HCT116 (cell line): ENCODE data around the gene ABR. TPM values are rescaled to one million over a fixed set of nuclear protein-coding genes. Genes with fewer than 3 reads are reported as not detected.
"Not testable (repeated sequence)": the region's sequence is repeated elsewhere in the genome, so short reads cannot be mapped to it uniquely, and the experiment has no call there.

Source experiments
- ATAC-seq: fragments of 200-7000 bp; cut with Tn5 transposase; 2 replicates; pipeline ENCODE4 v1.9.1; 2020; ENCODE audit warnings: mild to moderate bottlenecking, moderate library complexity
- BruUV-seq: library from RNA; stranded (reverse); fragments of 400-500 nt; replicated peaks from 2 replicates; lab custom pipeline; 2021; lab: Mats Ljungman, UMichigan
- CTCF ChIA-PET: fragments of 300-600 bp; sonication (Branson Sonifier 250); formaldehyde crosslinking; loops from one replicate; lab custom pipeline; 2021; ENCODE audit warnings: antibody characterized with exemption; lab: Charles Lee
- POLR2A ChIA-PET: fragments of 300-600, 350-600 bp; sonication (Branson Sonifier 250); formaldehyde crosslinking; loops from one replicate; lab custom pipeline; 2021; ENCODE audit warnings: antibody characterized with exemption; lab: Charles Lee
- RAD21 ChIA-PET, 2 experiments: fragments of 300-600 bp; sonication (Branson Sonifier 250); formaldehyde crosslinking; loops; one replicate each; lab custom pipeline; 2023; ENCODE audit warnings: low total read pairs in 2 of 2; ENCODE audit not compliant: uncharacterized antibody in 2 of 2, unreplicated experiment in 2 of 2, low non-redundant PET in 1 of 2; lab: Charles Lee
- DNase-seq: peaks from one replicate; pipeline ENCODE4 v3.0.0-alpha.2; 2010; ENCODE audit warnings: low read depth, low spot score
- H2AFZ ChIP-seq: fragments of 200-600 bp; shearing (Covaris generic), sonication (generic); 2 replicates; pipeline ENCODE4 v1.6.1; 2017; ENCODE audit warnings: low read depth, mixed run types, mixed read lengths, antibody characterized with exemption, low read length; ENCODE audit not compliant: poor library complexity, severe bottlenecking
- H3K27ac ChIP-seq: 2 replicates; pipeline ENCODE4 v1.5.1; 2012; ENCODE audit warnings: low read depth, low read length
- H3K27me3 ChIP-seq: fragments of 200-600 bp; sonication (generic); 2 replicates; pipeline ENCODE4 v1.6.1; 2016; ENCODE audit warnings: mixed run types, low read length, mixed read lengths; ENCODE audit not compliant: insufficient read depth
- H3K36me3 ChIP-seq, 2 experiments: fragments of 200-500 bp in 1 of 2; fragments of 200-600 bp in 1 of 2; sonication (Bioruptor generic) in 1 of 2; sonication (generic) in 1 of 2; 2 replicates each; pipeline versions ENCODE4 v1.5.1 to v1.6.1; 2014 to 2016; ENCODE audit warnings: low read length in 2 of 2, inconsistent platforms in 1 of 2, mixed read lengths in 1 of 2, mixed run types in 1 of 2; ENCODE audit not compliant: insufficient read depth in 2 of 2, control insufficient read depth in 1 of 2
- H3K4me1 ChIP-seq, 2 experiments: fragments of 200-600 bp in 1 of 2; sonication (generic) in 1 of 2; 2 replicates each; pipeline versions ENCODE4 v1.5.1 to v1.6.1; 2012 to 2017; ENCODE audit warnings: low read length in 2 of 2, inconsistent platforms in 1 of 2, mild to moderate bottlenecking in 1 of 2, mixed read lengths in 1 of 2, mixed run types in 1 of 2, moderate library complexity in 1 of 2; ENCODE audit not compliant: insufficient read depth in 2 of 2, control insufficient read depth in 1 of 2
- H3K4me2 ChIP-seq: fragments of 200-600 bp; sonication (generic); 2 replicates; pipeline ENCODE4 v1.6.1; 2017; ENCODE audit warnings: mixed run types, low read length, mixed read lengths
- H3K4me3 ChIP-seq, 2 experiments: fragments of 200-600 bp in 1 of 2; sonication (generic) in 1 of 2; replicated peaks in 1 of 2; 2 replicates each; pipeline ENCODE4 v1.5.1; 2011 to 2016; ENCODE audit warnings: low read length in 2 of 2, control low read depth in 1 of 2, low read depth in 1 of 2, mild to moderate bottlenecking in 1 of 2, mixed read lengths in 1 of 2, mixed run types in 1 of 2
- H3K79me2 ChIP-seq: fragments of 200-600 bp; sonication (generic); 2 replicates; pipeline ENCODE4 v1.6.1; 2017; ENCODE audit warnings: mild to moderate bottlenecking, mixed run types, low read length, moderate library complexity, mixed read lengths; ENCODE audit not compliant: insufficient read depth
- H3K9ac ChIP-seq: fragments of 200-600 bp; sonication (generic); 2 replicates; pipeline ENCODE4 v1.6.1; 2016; ENCODE audit warnings: low read length, mixed read lengths
- H3K9me2 ChIP-seq: fragments of 200-600 bp; sonication (generic), shearing (Covaris generic); 2 replicates; pipeline ENCODE4 v1.6.1; 2017; ENCODE audit warnings: mixed run types, mild to moderate bottlenecking, moderate library complexity; ENCODE audit not compliant: insufficient read depth
- H3K9me3 ChIP-seq, 2 experiments: fragments of 200-500 bp in 1 of 2; fragments of 200-600 bp in 1 of 2; sonication (Bioruptor generic) in 1 of 2; sonication (generic) in 1 of 2; 2 replicates each; pipeline ENCODE4 v1.6.1; 2014 to 2017; ENCODE audit warnings: low read length in 2 of 2, mixed read lengths in 2 of 2, inconsistent platforms in 1 of 2, low read depth in 1 of 2, mild to moderate bottlenecking in 1 of 2, mixed run types in 1 of 2, moderate library complexity in 1 of 2; ENCODE audit not compliant: control insufficient read depth in 1 of 2, insufficient read depth in 1 of 2
- H4K20me1 ChIP-seq: fragments of 200-600 bp; sonication (generic), shearing (Covaris generic); 2 replicates; pipeline ENCODE4 v1.6.1; 2017; ENCODE audit warnings: mixed run types, mild to moderate bottlenecking, moderate library complexity; ENCODE audit not compliant: insufficient read depth
- CBX3 ChIP-seq: IDR thresholded peaks from 2 replicates; pipeline ENCODE4 v1.6.1; 2012; ENCODE audit warnings: low read depth
- CEBPB ChIP-seq: IDR thresholded peaks from 2 replicates; pipeline ENCODE4 v1.6.1; 2012; ENCODE audit warnings: low read depth
- FOSL1 ChIP-seq: IDR thresholded peaks from 2 replicates; pipeline ENCODE4 v1.6.1; 2012; ENCODE audit warnings: low read depth
- POLR2A ChIP-seq: IDR thresholded peaks from 2 replicates; pipeline ENCODE4 v1.7.0; 2011; ENCODE audit warnings: borderline replicate concordance; ENCODE audit not compliant: insufficient read depth, insufficient read length; ENCODE audit errors: extremely low read depth
- POLR2AphosphoS5 ChIP-seq: IDR thresholded peaks from 2 replicates; pipeline ENCODE4 v1.6.1; 2011; ENCODE audit warnings: mild to moderate bottlenecking, low read depth, low read length, moderate library complexity
- SRF ChIP-seq: IDR thresholded peaks from 2 replicates; pipeline ENCODE4 v1.6.1; 2012; ENCODE audit warnings: low read depth
- ZFX ChIP-seq: fragments of 450-650 bp; IDR thresholded peaks from 2 replicates; pipeline ENCODE4 v1.6.1; 2017
- intact Hi-C: fragments of 100-400 bp; cut with micrococcal nuclease; formaldehyde crosslinking; loops from 2 replicates; pipeline ENCODE4 v1.10.0; 2022
- total RNA-seq: library from RNA; stranded (reverse); gene quantifications from one replicate; pipeline ENCODE4 v1.2.1, GENCODE V29; 2021; ENCODE audit not compliant: unreplicated experiment
- TF ChIP-seq, protein P1 (sequence below): IDR thresholded peaks from 2 replicates; pipeline ENCODE4 v1.6.1; 2012; ENCODE audit warnings: low read depth
- TF ChIP-seq, protein P2 (sequence below): IDR thresholded peaks from 2 replicates; pipeline ENCODE4 v1.6.1; 2012
- TF ChIP-seq, protein P3 (sequence below): IDR thresholded peaks from 2 replicates; pipeline ENCODE4 v1.6.1; 2011; ENCODE audit warnings: mild to moderate bottlenecking, low read length, moderate library complexity; ENCODE audit not compliant: insufficient replicate concordance; ENCODE audit errors: extremely low read depth

ABR gene
- total RNA-seq, 1 experiment from 2014 or later: 58.5 TPM

DNA sequence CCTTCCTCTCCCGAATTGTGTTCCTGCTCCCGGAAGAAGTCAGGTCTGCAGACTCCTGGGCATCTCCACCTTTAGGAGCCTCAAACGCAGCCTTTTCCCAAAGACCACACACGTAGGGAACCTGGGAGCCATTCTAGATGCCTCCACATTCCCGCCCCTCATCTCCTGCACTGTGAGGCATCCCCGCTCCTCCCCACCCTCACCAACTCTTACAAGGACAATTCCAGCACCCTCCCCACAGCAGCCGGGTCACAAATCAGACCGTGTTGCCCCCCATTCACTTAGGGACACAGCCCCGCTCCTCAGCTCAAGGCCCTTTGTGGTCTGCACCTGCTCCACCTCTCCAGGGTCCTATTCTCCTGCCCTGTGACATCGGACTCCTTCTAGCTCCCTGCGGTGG is 49.6 kb downstream of the ABR start:
- H2AFZ ChIP-seq: no peak overlapping the region
- no peak overlapping the region for H3K4me3 ChIP-seq
- H3K79me2 ChIP-seq: no peaks in the 10 kb centered on the region
- ATAC-seq (no peak), DNase-seq (no peak)
- intact Hi-C loops: no loop called here
- no peak overlapping the region for H3K9ac ChIP-seq
- H4K20me1 ChIP-seq: no peaks in the 10 kb centered on the region
- H3K27ac ChIP-seq: no peak overlapping the region
- TF ChIP-seq CBX3 (no peak), POLR2AphosphoS5 (no peak), POLR2A (no peak), CEBPB (no peak), SRF (no peak), FOSL1 (no peak), ZFX (no peak)
- TF ChIP-seq, protein P1, sequence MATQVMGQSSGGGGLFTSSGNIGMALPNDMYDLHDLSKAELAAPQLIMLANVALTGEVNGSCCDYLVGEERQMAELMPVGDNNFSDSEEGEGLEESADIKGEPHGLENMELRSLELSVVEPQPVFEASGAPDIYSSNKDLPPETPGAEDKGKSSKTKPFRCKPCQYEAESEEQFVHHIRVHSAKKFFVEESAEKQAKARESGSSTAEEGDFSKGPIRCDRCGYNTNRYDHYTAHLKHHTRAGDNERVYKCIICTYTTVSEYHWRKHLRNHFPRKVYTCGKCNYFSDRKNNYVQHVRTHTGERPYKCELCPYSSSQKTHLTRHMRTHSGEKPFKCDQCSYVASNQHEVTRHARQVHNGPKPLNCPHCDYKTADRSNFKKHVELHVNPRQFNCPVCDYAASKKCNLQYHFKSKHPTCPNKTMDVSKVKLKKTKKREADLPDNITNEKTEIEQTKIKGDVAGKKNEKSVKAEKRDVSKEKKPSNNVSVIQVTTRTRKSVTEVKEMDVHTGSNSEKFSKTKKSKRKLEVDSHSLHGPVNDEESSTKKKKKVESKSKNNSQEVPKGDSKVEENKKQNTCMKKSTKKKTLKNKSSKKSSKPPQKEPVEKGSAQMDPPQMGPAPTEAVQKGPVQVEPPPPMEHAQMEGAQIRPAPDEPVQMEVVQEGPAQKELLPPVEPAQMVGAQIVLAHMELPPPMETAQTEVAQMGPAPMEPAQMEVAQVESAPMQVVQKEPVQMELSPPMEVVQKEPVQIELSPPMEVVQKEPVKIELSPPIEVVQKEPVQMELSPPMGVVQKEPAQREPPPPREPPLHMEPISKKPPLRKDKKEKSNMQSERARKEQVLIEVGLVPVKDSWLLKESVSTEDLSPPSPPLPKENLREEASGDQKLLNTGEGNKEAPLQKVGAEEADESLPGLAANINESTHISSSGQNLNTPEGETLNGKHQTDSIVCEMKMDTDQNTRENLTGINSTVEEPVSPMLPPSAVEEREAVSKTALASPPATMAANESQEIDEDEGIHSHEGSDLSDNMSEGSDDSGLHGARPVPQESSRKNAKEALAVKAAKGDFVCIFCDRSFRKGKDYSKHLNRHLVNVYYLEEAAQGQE: no peak
- TF ChIP-seq, protein P2, sequence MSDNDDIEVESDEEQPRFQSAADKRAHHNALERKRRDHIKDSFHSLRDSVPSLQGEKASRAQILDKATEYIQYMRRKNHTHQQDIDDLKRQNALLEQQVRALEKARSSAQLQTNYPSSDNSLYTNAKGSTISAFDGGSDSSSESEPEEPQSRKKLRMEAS: no peak
- TF ChIP-seq, protein P3, sequence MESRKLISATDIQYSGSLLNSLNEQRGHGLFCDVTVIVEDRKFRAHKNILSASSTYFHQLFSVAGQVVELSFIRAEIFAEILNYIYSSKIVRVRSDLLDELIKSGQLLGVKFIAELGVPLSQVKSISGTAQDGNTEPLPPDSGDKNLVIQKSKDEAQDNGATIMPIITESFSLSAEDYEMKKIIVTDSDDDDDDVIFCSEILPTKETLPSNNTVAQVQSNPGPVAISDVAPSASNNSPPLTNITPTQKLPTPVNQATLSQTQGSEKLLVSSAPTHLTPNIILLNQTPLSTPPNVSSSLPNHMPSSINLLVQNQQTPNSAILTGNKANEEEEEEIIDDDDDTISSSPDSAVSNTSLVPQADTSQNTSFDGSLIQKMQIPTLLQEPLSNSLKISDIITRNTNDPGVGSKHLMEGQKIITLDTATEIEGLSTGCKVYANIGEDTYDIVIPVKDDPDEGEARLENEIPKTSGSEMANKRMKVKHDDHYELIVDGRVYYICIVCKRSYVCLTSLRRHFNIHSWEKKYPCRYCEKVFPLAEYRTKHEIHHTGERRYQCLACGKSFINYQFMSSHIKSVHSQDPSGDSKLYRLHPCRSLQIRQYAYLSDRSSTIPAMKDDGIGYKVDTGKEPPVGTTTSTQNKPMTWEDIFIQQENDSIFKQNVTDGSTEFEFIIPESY: no peak
- POLR2A ChIA-PET: no interaction called here
- H3K9me3 ChIP-seq: no peaks in the 10 kb centered on the region
- no peaks in the 10 kb centered on the region for H3K9me2 ChIP-seq
- no peaks in the 10 kb centered on the region for H3K4me1 ChIP-seq
- H3K36me3 ChIP-seq: no peaks in the 10 kb centered on the region
- H3K27me3 ChIP-seq: no peaks in the 10 kb centered on the region
- no TSS peak for BruUV-seq
- H3K4me2 ChIP-seq: no peak overlapping the region
- CTCF ChIA-PET: no interaction called here
- RAD21 ChIA-PET: no interaction called here

DNA sequence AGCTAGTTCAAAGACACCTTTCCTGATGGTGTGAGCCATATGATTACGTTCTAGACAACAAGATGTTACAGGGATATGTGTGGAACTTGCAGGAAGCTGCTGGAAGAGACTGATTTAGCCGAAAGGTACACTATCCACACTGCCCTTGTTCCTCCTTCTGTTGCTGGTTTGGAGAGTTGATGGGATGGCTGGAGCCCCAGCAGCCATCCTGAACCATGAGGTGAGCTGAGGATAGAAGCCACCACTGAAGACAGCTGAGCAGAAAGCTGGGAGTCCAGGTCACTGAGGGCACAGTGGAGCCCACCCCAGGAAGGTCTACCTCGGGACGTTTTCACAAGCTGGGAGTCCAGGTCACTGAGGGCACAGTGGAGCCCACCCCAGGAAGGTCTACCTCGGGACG is 51.3 kb downstream of the ABR start:
- H3K9me3 ChIP-seq, BruUV-seq, H3K4me2 ChIP-seq, H3K9ac ChIP-seq, H3K36me3 ChIP-seq, H3K4me3 ChIP-seq, H4K20me1 ChIP-seq, CTCF ChIA-PET, H3K9me2 ChIP-seq, H2AFZ ChIP-seq, H3K27me3 ChIP-seq, ATAC-seq, H3K27ac ChIP-seq, DNase-seq, H3K4me1 ChIP-seq, POLR2A ChIA-PET, intact Hi-C loops, H3K79me2 ChIP-seq: not testable (repeated sequence)
- RAD21 ChIA-PET: interaction anchor here in 1 of 2 experiments (0.5 kb wide), 1 partner anchor 448 kb away, joined by 3 read pairs; no protein-coding TSS in a partner anchor
